GM23248 (cell line): Measurements from ENCODE around the gene CIC.

ENCODE experiments used
- EZH2 ChIP-seq: fragments of 200-600 bp; sonication (generic); IDR thresholded peaks from 2 replicates; pipeline ENCODE4 v1.6.1; 2018; ENCODE audit warnings: antibody characterized with exemption, mild to moderate bottlenecking; ENCODE audit not compliant: insufficient read depth, poor library complexity, severe bottlenecking
- EZH2phosphoT487 ChIP-seq: fragments of 200-600 bp; sonication (generic); IDR thresholded peaks from 2 replicates; pipeline ENCODE4 v1.6.1; 2018; ENCODE audit warnings: antibody characterized with exemption, moderate library complexity, mild to moderate bottlenecking, low read depth; ENCODE audit not compliant: insufficient read depth

GRCh38 chr19:42229301-42229854 lies 39.7 kb upstream of the CIC start:
- TF ChIP-seq EZH2, result no peak
- no peak for TF ChIP-seq EZH2phosphoT487
